Aorta (tissue), 5 donors: ENCODE measurements around the gene MUC15. TPM values are rescaled to one million over a fixed set of nuclear protein-coding genes. Genes with fewer than 3 reads are reported as not detected.

Experiments
- ATAC-seq: fragments of 200-7000 bp; cut with Tn5 transposase; one replicate; pipeline ENCODE4 v1.9.1; 2022; ENCODE audit warnings: moderate library complexity; ENCODE audit not compliant: low FRiP score
- DNase-seq, 2 donors: peaks; one replicate each; pipeline ENCODE4 v3.0.0-alpha.2; 2020
- H3K27ac ChIP-seq, 2 donors: one replicate each; pipeline ENCODE4 v1.5.1; 2013; ENCODE audit warnings: low read length in 2 of 2, mild to moderate bottlenecking in 2 of 2, moderate library complexity in 2 of 2, control low read depth in 1 of 2, inconsistent platforms in 1 of 2, low read depth in 1 of 2
- H3K27me3 ChIP-seq, 2 donors: one replicate each; pipeline ENCODE4 v1.6.1; 2013; ENCODE audit warnings: control low read depth in 1 of 2, low read length in 1 of 2, mild to moderate bottlenecking in 1 of 2, moderate library complexity in 1 of 2; ENCODE audit not compliant: insufficient read depth in 2 of 2, control insufficient read depth in 1 of 2
- H3K36me3 ChIP-seq, 2 donors: one replicate each; pipeline ENCODE4 v1.6.1; 2013; ENCODE audit warnings: control low read depth in 1 of 2, low read length in 1 of 2, mild to moderate bottlenecking in 1 of 2; ENCODE audit not compliant: insufficient read depth in 2 of 2, control insufficient read depth in 1 of 2
- H3K4me1 ChIP-seq, 2 donors: one replicate each; pipeline ENCODE4 v1.6.1; 2013; ENCODE audit warnings: low read length in 2 of 2, control low read depth in 1 of 2, mild to moderate bottlenecking in 1 of 2, moderate library complexity in 1 of 2; ENCODE audit not compliant: insufficient read depth in 2 of 2, control insufficient read depth in 1 of 2
- H3K4me3 ChIP-seq, 2 donors: one replicate each; pipeline ENCODE4 v1.5.1; 2013; ENCODE audit warnings: low read length in 2 of 2, control low read depth in 1 of 2, mild to moderate bottlenecking in 1 of 2
- H3K9me3 ChIP-seq: one replicate; pipeline ENCODE4 v1.6.1; 2013; ENCODE audit warnings: mild to moderate bottlenecking, low read length; ENCODE audit not compliant: control insufficient read depth
- WGBS, 2 donors: extraction: QIAGEN DNeasy Blood & Tissue Kit; methylation state at CpG; one replicate each; pipeline ENCODE4 v1.1.7; 2013; 5-methylcytosine and 5-hydroxymethylcytosine counted together
- intact Hi-C, 2 donors: fragments of 100-400 bp; cut with DNase I; formaldehyde crosslinking; loops; one replicate each; pipeline versions ENCODE4 v1.14.2 to v1.15.0; 2022
- polyA plus RNA-seq, 2 donors: library from polyadenylated mRNA; stranded (reverse); fragments of 200-250 nt; gene quantifications; one replicate each; pipeline ENCODE4 v1.2.3, GENCODE V29; 2013
- total RNA-seq, 2 donors: library from RNA; stranded (reverse); fragmentation: NEBNext Ultra II Directional; extraction: Animal tissue kit (Norgen Biotek cat#: 25700); gene quantifications; one replicate each; pipeline ENCODE4 v1.2.1, GENCODE V29; 2021
- donor health status: healthy with polysubstance abuse.
- donor health status: Bipolar disorder and iron deficiency.
- donor health status: DM: no; HTN: no; CAD: no.
- donor health status: DM: no; HTN: no; CAD: no.
- donor health status: DM: yes; HTN: yes; CAD: no.

The MUC15 gene
- total and polyA plus RNA-seq, 4 donors: not detected

GRCh38 chr11:26527685-26528084 is 44.4 kb downstream of the MUC15 start:
- H3K4me1 ChIP-seq: no peaks in the 10 kb centered on the region
- DNase-seq (no peak), ATAC-seq (no peak)
- no peaks in the 10 kb centered on the region for H3K36me3 ChIP-seq
- WGBS, 2 donors: 27 to 32% methylated on average over 1 of the region's 1 CpG
- intact Hi-C loops: no loop called here
- H3K4me3 ChIP-seq: no peak overlapping the region
- H3K9me3 ChIP-seq: no peaks in the 10 kb centered on the region
- H3K27ac ChIP-seq: no peak overlapping the region
- no peaks in the 10 kb centered on the region for H3K27me3 ChIP-seq

DNA sequence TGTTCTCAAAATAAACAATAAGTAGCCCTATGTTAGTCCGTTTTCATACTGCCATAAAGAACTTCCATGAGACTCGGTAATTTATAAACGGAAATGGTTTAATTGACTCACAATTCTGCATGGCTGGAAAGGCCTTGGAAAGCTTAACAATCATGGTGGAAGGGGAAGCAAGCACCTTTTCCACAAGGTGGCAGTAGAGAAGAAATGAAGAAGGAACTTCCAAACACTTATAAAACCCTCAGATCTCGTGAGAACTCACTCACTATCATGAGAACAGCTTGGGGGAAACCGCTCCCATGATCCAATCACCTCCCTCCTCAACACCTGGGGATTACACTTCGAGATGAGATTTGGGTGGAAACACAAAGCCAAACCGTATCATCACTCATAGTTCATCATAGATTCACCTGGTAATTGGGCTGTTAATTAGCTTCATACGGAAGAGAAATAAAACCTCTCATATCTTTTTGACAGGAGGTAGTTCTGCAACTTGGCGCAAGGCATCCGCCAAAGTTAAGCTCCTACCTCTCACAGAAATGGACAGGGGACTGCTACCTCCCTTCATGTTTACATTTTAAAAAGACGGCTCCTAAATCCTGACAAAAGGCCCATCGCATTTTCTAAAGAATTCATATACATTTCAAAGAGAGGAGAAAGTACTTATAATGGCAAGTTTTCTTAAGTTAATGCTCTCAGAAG is 49.0 kb downstream of the MUC15 start:
- intact Hi-C loops: no loop called here
- 48 to 55% methylated on average over 12 of the region's 12 CpGs for WGBS, 2 donors
- ATAC-seq: no peak
- no peak for DNase-seq
- H3K9me3 ChIP-seq: no peaks in the 10 kb centered on the region
- H3K36me3 ChIP-seq: no peaks in the 10 kb centered on the region
- H3K27me3 ChIP-seq: no peaks in the 10 kb centered on the region
- no peak overlapping the region for H3K27ac ChIP-seq
- H3K4me3 ChIP-seq: no peak overlapping the region
- no peaks in the 10 kb centered on the region for H3K4me1 ChIP-seq

- intact Hi-C loops: no loop called here
- no peak overlapping the region for H3K4me3 ChIP-seq
- no peak overlapping the region for H3K27ac ChIP-seq
- ATAC-seq (no peak), DNase-seq (no peak)
- H3K27me3 ChIP-seq: no peaks in the 10 kb centered on the region
- H3K4me1 ChIP-seq: no peaks in the 10 kb centered on the region
- 71 to 73% methylated on average over 2 of the region's 2 CpGs for WGBS, 2 donors
- H3K36me3 ChIP-seq: no peaks in the 10 kb centered on the region
- no peaks in the 10 kb centered on the region for H3K9me3 ChIP-seq
Observed at GRCh38 chr11:26519469-26519868, 52.6 kb downstream of the MUC15 start.

- Histone ChIP-seq H3K36me3 (no peaks in the 10 kb centered on the region), H3K27me3 (no peaks in the 10 kb centered on the region), H3K4me1 (no peaks in the 10 kb centered on the region), H3K27ac (no peak overlapping the region), H3K4me3 (no peak overlapping the region), H3K9me3 (no peaks in the 10 kb centered on the region)
- intact Hi-C loops: no loop called here
- DNase-seq (no peak), ATAC-seq (no peak)
- WGBS, 2 donors: 50 to 51% methylated on average over 2 of the region's 2 CpGs
Observed at GRCh38 chr11:26512196-26512595, 59.9 kb downstream of the MUC15 start.

DNA sequence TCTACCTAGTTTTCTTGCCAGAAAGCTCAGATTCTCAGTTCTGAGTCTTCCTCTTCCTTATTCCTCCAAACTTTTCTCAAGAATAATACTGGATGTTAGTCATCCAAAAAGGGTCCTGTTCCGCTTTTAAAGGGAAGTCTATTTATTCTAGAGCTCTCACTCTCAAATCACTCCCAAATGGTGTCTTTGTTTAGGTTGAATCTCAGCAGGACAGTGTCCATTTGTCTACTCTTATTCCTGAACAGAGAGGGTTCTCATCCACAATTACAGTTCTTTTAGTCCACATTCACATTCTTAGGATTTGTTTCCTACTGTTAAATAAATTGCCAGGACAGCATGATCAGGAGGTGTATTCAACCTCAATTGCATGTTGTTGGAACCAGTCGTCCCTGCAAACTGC is 61.3 kb downstream of the MUC15 start:
- ATAC-seq (no peak), DNase-seq (no peak)
- intact Hi-C loops: no loop called here
- H3K27ac ChIP-seq: no peak overlapping the region
- WGBS, 2 donors: 50 to 54% methylated on average over 2 of the region's 2 CpGs
- H3K4me1 ChIP-seq: no peaks in the 10 kb centered on the region
- no peak overlapping the region for H3K4me3 ChIP-seq
- H3K9me3 ChIP-seq: no peaks in the 10 kb centered on the region
- H3K36me3 ChIP-seq: no peaks in the 10 kb centered on the region
- H3K27me3 ChIP-seq: no peaks in the 10 kb centered on the region

GRCh38 chr11:26510164-26510563 is 61.9 kb downstream of the MUC15 start:
- no peaks in the 10 kb centered on the region for H3K27me3 ChIP-seq
- WGBS, 2 donors: 92 to 93% methylated on average over 2 of the region's 2 CpGs
- H3K4me3 ChIP-seq: no peak overlapping the region
- DNase-seq (no peak), ATAC-seq (no peak)
- intact Hi-C loops: no loop called here
- H3K9me3 ChIP-seq: no peaks in the 10 kb centered on the region
- H3K4me1 ChIP-seq: no peaks in the 10 kb centered on the region
- no peak overlapping the region for H3K27ac ChIP-seq
- H3K36me3 ChIP-seq: no peaks in the 10 kb centered on the region

Other genes with a start within 250 kb of the MUC15 start
- gene ANO3, start 240.1 kb downstream of the MUC15 start, total RNA-seq: 1 to 10 TPM in 1 of 2 donors, under 1 TPM in 1; 0.55 to 1.6 TPM
- 1 to 10 TPM in 1 of 2 donors, under 1 TPM in 1; 0.13 to 1.1 TPM for gene ANO3, start 240.1 kb downstream of the MUC15 start, polyA plus RNA-seq
- not detected for gene SLC5A12, start 149.8 kb upstream of the MUC15 start, total RNA-seq
- 1 to 10 TPM in 1 of 2 donors, not detected in 1; 1.1 TPM for gene SLC5A12, start 149.8 kb upstream of the MUC15 start, polyA plus RNA-seq